Adrenal gland (tissue), 5 donors: Measurements from ENCODE around the gene RSRC2.

Experiments
- POLR2A ChIP-seq, 2 donors: fragments of 450-650 bp; IDR thresholded peaks; one replicate each; pipeline ENCODE4 v1.6.1; 2017; ENCODE audit warnings: antibody characterized with exemption in 2 of 2, mild to moderate bottlenecking in 2 of 2, moderate library complexity in 1 of 2
- TF ChIP-seq, protein P1 (sequence below), 6 experiments: fragments of 450-650 bp in 4 of 6; fragments of 200-600 bp in 2 of 6; sonication (generic) in 1 of 6; IDR thresholded peaks; 1 replicate in 5 of 6; 2 replicates in 1 of 6; pipeline versions ENCODE4 v1.5.1 to v1.8.0; 2016 to 2021; ENCODE audit warnings: antibody characterized with exemption in 6 of 6, mild to moderate bottlenecking in 2 of 6, moderate library complexity in 1 of 6
- donor health status: DM: no; HTN: no; CAD: no.

GRCh38 chr12:122486805-122487426, 39.8 kb downstream of the RSRC2 start:
- TF ChIP-seq, protein P1, sequence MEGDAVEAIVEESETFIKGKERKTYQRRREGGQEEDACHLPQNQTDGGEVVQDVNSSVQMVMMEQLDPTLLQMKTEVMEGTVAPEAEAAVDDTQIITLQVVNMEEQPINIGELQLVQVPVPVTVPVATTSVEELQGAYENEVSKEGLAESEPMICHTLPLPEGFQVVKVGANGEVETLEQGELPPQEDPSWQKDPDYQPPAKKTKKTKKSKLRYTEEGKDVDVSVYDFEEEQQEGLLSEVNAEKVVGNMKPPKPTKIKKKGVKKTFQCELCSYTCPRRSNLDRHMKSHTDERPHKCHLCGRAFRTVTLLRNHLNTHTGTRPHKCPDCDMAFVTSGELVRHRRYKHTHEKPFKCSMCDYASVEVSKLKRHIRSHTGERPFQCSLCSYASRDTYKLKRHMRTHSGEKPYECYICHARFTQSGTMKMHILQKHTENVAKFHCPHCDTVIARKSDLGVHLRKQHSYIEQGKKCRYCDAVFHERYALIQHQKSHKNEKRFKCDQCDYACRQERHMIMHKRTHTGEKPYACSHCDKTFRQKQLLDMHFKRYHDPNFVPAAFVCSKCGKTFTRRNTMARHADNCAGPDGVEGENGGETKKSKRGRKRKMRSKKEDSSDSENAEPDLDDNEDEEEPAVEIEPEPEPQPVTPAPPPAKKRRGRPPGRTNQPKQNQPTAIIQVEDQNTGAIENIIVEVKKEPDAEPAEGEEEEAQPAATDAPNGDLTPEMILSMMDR (IDR thresholded peaks at IDR 0.05) = no peak
- no peak for TF ChIP-seq POLR2A (IDR thresholded peaks at IDR 0.05)
